Body of pancreas (tissue), 4 donors: ENCODE results near the gene SULT6B1.

Experiments
- POLR2A ChIP-seq, 3 donors: fragments of 450-650 bp; IDR thresholded peaks; one replicate each; pipeline ENCODE4 v1.6.1; 2016; ENCODE audit warnings: antibody characterized with exemption in 3 of 3, mild to moderate bottlenecking in 2 of 3
- TF ChIP-seq, protein P1 (sequence below), 7 experiments: fragments of 450-650 bp in 4 of 7; fragments of 200-600 bp in 3 of 7; sonication (generic) in 3 of 7; IDR thresholded peaks; one replicate each; pipeline ENCODE4 v1.5.1; 2016 to 2019; ENCODE audit warnings: antibody characterized with exemption in 7 of 7

DNA sequence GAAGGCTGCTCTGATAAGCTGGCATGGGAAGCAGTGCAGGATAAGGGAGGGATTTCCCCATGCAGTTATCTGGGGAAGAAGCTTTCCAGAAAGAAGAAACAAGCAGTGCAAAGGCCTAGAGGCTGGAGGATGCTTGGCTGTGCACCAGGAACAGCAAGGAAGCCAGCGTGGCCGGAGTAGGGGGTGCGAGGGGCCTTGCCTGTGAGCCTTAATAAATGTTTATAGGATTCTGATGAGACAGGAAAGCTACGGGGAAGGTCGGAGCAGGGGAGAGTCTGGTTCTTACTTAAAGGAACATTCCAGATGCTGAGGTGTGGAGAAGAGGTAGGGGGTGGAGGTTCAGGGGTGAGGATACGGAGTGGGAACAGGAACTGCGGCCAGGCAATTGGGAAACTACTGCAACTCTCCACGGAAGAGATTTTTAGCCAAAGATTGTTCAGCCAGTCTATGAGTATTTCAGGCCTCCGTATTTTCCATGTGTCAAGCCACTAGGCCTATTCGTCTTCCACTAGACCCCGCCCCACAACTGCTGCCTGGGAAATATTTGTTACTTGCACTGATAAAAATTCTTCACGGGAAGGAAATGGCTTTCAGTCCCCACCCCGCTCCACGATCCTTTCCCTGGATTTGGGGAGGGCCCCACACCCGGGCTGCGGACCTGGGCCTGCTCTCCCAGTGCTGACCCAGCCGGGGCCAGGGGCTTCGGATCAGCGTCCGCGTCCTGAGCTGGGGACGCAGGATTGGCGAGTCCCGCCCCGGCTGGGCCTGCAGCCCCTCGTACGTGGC, 32.2 kb downstream of the SULT6B1 start:
- TF ChIP-seq, protein P1, sequence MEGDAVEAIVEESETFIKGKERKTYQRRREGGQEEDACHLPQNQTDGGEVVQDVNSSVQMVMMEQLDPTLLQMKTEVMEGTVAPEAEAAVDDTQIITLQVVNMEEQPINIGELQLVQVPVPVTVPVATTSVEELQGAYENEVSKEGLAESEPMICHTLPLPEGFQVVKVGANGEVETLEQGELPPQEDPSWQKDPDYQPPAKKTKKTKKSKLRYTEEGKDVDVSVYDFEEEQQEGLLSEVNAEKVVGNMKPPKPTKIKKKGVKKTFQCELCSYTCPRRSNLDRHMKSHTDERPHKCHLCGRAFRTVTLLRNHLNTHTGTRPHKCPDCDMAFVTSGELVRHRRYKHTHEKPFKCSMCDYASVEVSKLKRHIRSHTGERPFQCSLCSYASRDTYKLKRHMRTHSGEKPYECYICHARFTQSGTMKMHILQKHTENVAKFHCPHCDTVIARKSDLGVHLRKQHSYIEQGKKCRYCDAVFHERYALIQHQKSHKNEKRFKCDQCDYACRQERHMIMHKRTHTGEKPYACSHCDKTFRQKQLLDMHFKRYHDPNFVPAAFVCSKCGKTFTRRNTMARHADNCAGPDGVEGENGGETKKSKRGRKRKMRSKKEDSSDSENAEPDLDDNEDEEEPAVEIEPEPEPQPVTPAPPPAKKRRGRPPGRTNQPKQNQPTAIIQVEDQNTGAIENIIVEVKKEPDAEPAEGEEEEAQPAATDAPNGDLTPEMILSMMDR (IDR thresholded peaks at IDR 0.05), result no peak
- peak; percentile 20 to 51 (median 39) for TF ChIP-seq POLR2A (IDR thresholded peaks at IDR 0.05)
